IMR-90 (cell line): ENCODE data around the gene NKAIN4.

ENCODE experiments used
- CEBPB ChIP-seq: IDR thresholded peaks from 2 replicates; pipeline ENCODE4 v1.6.1; 2012; ENCODE audit warnings: low read depth, low read length, improper control_type of control experiment
- CHD1 ChIP-seq: IDR thresholded peaks from 2 replicates; pipeline ENCODE4 v1.6.1; 2012; ENCODE audit warnings: low read depth, low read length, improper control_type of control experiment
- CTCF ChIP-seq: conservative IDR thresholded peaks from 2 replicates; pipeline ENCODE4 v1.5.1; 2012; ENCODE audit warnings: mild to moderate bottlenecking, low read depth, low read length, improper control_type of control experiment
- MAFK ChIP-seq: IDR thresholded peaks from 2 replicates; pipeline ENCODE4 v1.6.1; 2012; ENCODE audit warnings: low read depth, low read length, improper control_type of control experiment
- MXI1 ChIP-seq: IDR thresholded peaks from 2 replicates; pipeline ENCODE4 v1.6.1; 2012; ENCODE audit warnings: low read depth, mild to moderate bottlenecking, low read length, moderate library complexity, borderline replicate concordance
- POLR2A ChIP-seq: IDR thresholded peaks from 2 replicates; pipeline ENCODE4 v1.6.1; 2012; ENCODE audit warnings: mild to moderate bottlenecking, low read depth, low read length
- RAD21 ChIP-seq: IDR thresholded peaks from 2 replicates; pipeline ENCODE4 v1.6.1; 2012; ENCODE audit warnings: low read length, improper control_type of control experiment
- RFX5 ChIP-seq: IDR thresholded peaks from 2 replicates; pipeline ENCODE4 v1.8.0; 2012; ENCODE audit warnings: low read depth, mild to moderate bottlenecking, low read length, moderate library complexity
- SMC3 ChIP-seq: fragments of 150-350 bp; IDR thresholded peaks from 2 replicates; pipeline ENCODE4 v1.6.1; 2016; ENCODE audit warnings: low read depth, mild to moderate bottlenecking, antibody characterized with exemption, low read length, moderate library complexity

- TF ChIP-seq POLR2A (no peak), CTCF (no peak), CHD1 (no peak), SMC3 (no peak), RFX5 (no peak), MXI1 (no peak), CEBPB (no peak), RAD21 (no peak), MAFK (no peak)
These were observed 7.6 kb downstream of the NKAIN4 start for GRCh38 chr20:63246490-63247288.
